Lower leg skin (tissue), 3 donors: Measurements from ENCODE around the gene DDX39A.

Experiments
- POLR2A ChIP-seq, 2 donors: fragments of 450-650 bp; IDR thresholded peaks; one replicate each; pipeline ENCODE4 v1.6.1; 2016 to 2017; ENCODE audit warnings: antibody characterized with exemption in 2 of 2, mild to moderate bottlenecking in 1 of 2, moderate library complexity in 1 of 2
- TF ChIP-seq, protein P1 (sequence below), 3 donors: fragments of 450-650 bp; IDR thresholded peaks; one replicate each; pipeline ENCODE4 v1.5.1; 2016; ENCODE audit warnings: antibody characterized with exemption in 3 of 3, mild to moderate bottlenecking in 3 of 3, moderate library complexity in 2 of 3

DNA sequence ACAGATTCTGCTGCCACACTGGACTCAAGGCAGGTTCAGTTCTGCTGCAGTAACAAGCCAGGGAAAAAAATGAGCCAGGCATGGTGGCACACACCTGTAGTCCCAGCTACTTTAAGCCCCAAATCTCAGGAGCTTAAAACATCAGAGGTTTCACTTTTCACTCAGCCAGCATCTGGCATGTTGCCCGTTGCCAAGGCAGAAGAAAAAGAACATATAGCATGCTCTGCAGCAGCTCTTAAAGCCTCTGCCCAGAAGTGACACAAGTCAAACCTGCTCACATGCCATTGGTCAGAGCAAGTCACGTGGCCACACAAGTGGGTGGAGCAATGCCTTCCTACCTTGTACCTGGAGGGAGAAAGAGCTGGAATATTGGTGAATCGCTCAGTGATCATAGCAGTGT is 52.6 kb downstream of the DDX39A start:
- TF ChIP-seq, protein P1, sequence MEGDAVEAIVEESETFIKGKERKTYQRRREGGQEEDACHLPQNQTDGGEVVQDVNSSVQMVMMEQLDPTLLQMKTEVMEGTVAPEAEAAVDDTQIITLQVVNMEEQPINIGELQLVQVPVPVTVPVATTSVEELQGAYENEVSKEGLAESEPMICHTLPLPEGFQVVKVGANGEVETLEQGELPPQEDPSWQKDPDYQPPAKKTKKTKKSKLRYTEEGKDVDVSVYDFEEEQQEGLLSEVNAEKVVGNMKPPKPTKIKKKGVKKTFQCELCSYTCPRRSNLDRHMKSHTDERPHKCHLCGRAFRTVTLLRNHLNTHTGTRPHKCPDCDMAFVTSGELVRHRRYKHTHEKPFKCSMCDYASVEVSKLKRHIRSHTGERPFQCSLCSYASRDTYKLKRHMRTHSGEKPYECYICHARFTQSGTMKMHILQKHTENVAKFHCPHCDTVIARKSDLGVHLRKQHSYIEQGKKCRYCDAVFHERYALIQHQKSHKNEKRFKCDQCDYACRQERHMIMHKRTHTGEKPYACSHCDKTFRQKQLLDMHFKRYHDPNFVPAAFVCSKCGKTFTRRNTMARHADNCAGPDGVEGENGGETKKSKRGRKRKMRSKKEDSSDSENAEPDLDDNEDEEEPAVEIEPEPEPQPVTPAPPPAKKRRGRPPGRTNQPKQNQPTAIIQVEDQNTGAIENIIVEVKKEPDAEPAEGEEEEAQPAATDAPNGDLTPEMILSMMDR (IDR thresholded peaks at IDR 0.05) = no peak
- no peak for TF ChIP-seq POLR2A (IDR thresholded peaks at IDR 0.05)
